Lung microvascular endothelial cell (primary cell): ENCODE measurements around the gene ITM2C. TPM values are rescaled to one million over a fixed set of nuclear protein-coding genes. Genes with fewer than 3 reads are reported as not detected.

Experiments used
- DNase-seq, 2 donors: peaks; one replicate each; pipeline versions ENCODE4 v3.0.0 to v3.0.0-alpha.2; 2010; ENCODE audit warnings: low read depth in 2 of 2
- total RNA-seq: library from RNA; depleted of rRNA; stranded (reverse); fragments of >200 nt; gene quantifications from 2 replicates; pipeline ENCODE4 v1.2.1, GENCODE V29; 2014

Gene ITM2C
- total RNA-seq, 1 donor from 2014 or later, result 91.7 TPM

DNA sequence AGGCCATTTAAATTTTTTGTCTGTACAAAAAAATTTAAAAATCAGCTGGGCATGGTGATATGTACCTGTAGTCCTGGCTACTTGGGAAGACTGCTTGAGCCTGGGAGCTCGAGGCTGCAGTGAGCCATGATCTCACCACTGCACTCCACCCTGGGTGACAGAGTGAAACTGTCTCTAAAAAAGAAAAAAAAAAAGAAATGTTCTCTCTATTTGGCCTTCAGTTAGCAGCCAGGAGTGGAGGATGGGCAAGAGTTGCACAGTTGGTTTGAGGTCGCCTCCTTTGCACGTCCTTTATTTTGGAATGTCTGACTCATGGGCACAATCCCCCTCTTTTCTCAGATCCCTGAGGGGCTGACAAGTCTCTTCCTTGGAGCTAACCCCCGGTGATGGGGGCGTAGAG is 26.3 kb downstream of the ITM2C start:
- DNase-seq, result no peak

DNA sequence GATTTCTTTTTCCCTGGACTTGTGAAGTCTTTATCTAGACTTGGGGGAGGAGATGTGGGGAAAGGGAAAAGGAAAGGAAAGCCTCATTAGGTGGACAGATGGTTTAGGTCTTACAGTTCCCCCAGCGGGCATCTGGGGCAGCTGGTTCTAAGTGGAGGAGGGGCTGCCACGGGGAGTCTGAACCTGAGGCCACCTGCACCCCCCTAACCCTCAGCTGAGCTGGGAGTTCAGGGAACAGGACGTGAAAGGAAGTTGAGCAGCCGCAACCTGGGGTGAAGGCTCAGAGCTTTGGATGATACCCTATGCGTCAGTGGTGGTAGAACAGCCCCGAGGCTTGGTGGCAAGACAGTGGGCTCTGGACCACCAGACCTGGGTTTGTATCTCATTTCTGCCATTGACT is 26.8 kb downstream of the ITM2C start:
- no peak for DNase-seq

DNA sequence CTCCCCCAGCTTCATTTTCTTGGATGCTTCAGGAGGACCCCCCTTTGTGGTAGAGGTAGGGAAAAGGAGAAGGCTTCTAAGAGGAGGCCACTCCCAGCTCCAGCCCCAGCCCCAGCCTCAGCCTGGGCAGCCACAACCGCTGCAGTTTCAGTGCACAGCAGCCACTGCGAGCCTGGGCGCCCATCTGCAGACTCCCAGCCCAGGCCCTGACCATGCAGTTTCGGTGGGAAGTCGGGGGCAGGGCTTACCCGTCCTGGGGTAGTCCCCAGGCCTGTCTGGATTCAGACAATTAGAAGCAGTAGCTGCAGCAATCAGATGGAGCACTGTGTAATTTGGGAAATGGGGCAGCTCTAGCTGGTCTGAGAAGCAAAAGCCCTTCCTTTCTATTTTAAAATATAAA is 28.6 kb downstream of the ITM2C start:
- no peak for DNase-seq

DNA sequence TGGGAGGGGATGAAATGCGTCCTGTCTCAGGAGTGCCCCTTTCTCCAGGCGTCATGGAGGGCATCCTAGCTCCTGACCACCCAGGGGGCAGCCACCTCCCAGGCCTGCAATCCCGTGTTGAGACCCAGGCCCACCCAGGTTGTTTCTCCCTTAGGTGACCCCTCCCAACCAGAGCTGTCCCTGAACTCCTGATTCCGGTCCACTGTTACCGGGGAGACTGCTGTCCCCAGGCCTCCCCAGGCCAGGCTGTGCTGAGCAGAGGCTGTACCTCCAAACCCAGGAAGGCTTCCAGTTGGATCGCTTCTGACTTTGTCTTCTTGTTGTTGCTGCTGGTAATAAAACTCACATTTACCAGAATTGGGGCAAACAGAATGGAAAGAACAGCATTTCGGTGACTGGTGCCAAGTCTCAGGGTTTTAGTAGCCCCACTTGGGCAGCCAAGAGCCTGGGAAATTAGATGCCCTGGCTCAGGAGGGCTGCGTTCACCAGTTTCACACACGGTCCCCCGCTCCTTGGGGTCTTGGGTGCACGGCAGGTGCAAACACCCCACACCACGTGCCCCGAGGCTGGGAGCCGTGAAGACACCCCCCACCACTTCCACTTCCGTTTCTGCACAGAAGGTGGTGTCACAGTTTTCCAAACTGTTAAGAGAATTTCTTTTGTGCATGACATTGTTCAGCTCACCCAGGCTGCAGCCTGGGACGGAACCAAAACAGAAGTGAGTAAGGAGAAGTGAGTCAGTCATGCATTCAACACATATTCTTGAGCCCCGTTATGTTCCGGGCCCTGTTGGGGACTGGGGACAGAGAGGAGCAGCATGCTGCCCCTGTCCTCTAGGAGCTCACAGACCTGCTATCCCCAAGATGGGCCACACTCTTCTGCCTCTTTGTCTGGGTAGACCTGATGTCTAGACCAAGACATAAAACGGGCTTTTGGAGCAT is 29.4 kb downstream of the ITM2C start:
- no peak for DNase-seq

DNA sequence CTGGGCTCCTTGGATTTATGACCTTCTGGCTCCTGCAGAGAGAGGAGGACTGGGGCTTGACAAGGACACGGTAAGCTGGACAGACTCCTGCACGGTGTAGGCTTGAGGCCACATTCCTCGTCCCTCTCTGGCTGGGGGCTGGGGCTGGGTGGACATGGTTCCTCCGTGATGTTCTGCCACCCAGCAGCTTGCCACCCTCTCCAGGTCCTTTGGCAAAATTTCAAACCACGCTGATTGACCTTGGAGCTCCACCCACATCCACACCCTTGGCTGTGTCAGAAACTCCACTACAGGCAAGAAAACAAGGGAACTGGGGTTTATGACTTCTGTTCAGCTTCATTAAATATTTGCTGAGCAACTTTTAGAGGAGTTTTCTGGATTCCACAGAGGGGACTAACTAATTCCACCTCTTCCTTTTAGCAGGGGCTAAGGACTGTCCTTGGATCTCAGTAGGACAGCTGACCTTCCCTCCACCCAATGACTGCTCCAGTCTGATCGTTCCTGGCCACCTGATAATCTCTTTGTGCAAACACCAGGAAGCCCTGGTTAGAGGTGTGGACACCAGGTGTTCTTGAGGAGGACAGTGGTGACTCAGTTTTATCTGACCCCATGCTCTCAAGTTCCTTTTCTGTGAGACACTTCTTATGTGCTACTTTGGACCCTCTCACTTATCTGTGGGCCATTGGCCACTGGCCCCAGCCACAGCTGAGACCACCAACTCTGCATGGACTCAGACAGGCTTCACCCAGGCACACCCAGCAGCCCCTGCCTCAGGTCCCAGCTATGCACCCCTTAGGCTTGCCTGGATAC is 31.0 kb downstream of the ITM2C start:
- no peak for DNase-seq

DNA sequence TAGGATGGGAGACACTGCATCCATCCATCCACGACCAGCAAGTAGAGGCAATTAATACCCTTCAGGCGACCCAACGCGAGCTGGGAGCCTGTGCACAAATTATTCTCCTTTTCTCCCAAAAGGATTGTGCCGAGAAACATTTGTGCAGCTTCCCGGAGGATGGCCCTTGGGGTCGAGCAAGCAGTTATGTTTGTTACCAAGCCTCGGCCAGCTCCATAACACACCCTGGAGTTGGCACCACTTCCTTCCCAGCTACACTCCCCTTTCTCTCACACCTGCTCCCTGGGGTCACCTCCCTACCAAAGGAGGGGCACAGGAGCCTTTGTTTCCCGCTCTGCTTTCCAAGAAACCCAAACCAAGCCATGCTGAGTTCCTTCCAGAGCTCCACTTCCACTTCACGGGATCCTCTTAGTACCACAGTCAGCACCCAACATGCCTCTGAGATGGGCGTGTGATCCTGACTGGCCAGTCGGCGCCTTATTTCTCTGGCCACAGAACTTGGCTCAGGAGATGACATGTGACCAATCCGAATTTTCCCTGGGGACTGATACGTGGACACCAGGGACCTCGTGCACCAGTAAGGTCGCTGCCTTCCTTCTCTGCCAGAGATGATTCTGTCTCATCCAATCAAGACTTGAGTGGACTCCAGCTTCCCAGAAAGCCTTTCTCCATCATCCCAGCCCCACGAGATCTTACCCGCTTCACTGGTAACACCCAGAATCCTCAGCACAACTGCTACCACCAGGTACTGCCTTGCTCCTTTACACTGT is 31.8 kb downstream of the ITM2C start:
- DNase-seq, result no peak

DNA sequence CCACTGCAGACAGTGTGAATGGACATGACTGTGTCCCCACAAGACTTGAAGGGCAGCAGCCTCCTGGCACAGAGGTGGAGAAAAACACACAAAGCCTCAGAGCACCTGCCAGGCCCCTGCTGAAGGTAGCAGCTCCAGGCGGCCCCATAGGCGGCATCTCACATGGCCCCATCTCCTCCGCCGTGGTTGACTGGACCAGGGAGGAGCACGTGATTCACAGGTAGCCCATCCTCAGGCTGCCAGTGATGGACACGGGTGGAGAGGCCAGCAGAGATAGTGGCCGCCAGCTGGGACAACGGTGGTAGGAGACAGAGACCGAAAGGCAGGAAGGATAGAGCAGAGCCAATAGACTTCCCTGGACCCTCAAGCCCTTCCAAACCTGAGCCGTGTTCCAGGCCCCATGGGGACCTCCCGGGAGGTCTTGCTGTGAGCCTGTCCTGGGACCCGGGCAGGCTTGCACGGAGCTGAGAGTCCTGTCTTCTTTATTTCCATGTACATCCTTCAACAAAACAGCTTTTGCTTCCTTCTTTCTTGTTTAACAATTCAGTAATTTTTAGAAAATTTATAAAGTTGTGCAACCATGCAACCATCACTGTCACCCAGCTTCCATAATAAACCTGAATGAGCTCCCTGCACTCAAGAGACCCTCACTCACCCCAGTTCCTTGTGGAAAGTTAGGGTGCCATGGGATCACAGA is 33.4 kb downstream of the ITM2C start:
- DNase-seq, result no peak

DNA sequence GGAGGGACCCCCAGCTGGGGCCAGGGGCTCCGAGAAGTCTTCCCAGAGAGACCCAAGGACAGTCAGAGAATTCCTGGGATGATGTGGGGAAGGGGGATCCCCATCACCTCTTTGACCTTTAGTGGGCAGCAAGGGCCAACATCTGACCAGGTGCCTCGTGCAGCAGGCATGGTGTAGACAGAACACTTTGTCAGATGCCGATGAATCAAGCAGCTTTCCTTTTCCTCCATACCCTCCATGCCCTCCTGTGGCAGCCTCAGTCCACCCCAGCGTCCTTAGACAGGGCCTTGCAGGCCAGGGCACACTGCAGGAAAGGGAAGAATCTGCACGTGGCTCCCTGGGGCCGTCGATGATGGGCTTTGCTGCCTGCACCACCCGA is 34.0 kb downstream of the ITM2C start:
- DNase-seq, result no peak

DNA sequence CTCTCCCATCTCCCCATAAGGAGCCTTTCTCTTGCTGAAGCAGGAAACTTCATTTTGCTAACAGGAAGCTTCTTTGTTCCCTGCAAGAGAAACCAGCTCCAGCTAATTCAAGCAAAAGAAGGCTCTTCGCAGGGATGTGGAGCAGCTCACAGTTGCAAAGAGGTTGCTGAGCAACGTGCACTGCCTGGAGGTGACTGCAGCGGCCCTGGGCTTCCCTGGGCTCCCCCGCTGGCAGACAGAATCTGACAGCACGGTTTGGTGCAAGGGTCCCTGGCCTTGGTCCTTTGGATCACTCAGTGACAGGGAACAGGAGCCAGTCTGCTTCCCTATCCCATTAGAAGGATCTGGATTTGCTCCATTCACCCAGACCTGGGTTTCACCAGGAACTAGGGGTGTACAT is 34.5 kb downstream of the ITM2C start:
- DNase-seq, result no peak

DNA sequence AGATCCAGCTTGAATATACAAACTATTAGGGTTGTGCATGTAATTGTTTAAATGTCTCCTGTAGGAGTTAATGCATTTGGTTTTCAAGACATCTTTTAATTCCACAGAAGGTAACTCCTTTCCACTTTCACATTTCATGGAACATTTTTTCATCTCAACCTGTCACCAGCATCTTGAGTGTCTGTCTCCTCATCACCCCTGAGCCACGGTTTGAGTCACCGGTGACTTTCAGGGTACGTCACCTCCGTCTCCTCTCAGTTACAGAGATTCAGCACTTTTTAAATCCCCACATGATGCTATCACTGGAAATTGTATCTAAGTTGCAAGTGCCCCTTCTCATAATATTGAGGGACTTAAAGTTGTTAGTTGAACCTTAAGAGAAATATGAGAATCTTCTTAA is 35.0 kb downstream of the ITM2C start:
- DNase-seq, result no peak

DNA sequence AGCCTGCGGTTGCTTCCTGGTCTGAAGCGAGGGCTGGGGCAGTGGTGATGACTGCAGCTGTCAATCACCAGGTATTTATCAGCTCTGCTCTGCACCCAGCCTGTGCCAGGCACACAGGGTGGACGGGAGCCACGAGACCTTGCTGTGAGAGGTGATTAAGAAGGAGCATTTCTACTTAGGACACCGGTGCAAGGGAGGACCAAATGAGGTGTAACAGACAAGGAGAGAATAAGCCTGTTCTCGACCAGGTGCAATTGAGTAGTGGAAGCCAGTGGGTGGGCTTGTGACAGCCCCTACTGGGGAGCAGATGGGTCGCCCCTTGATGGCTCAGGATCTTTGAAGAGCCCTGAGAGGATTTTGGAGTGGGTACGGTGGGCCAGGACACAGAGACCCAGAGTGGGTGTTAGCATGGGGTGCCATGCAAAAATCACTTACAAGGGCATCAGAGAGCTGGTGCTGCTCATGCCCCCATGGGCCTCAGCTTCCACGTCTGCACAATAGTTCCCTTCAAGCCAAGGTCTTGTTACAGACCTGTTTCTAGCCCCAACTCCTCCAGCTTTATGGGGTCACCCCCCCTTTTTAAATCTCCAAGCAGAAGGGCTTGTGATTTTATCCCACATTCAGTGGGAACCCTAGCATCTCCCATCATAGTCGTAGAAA is 35.7 kb downstream of the ITM2C start:
- no peak for DNase-seq

DNA sequence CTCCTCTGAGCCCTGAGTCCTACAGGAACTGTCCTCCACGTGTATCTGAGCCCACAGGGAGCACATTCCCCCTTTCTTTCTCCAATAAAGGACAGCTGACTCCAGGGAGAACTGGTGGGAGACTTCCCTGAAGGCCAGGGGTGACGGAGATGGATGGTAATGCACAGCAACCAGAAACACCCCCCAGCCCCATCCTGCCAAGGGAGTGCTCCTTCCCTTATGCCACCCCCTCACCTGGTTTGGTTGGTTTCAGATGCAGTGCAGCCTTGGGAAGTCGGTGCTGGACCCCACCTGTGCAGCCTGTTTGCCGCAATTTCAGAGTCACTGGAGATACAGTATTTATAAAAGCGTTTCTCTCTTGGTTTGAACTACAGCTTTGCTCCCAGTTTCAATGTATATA is 36.3 kb downstream of the ITM2C start:
- DNase-seq, result no peak

DNA sequence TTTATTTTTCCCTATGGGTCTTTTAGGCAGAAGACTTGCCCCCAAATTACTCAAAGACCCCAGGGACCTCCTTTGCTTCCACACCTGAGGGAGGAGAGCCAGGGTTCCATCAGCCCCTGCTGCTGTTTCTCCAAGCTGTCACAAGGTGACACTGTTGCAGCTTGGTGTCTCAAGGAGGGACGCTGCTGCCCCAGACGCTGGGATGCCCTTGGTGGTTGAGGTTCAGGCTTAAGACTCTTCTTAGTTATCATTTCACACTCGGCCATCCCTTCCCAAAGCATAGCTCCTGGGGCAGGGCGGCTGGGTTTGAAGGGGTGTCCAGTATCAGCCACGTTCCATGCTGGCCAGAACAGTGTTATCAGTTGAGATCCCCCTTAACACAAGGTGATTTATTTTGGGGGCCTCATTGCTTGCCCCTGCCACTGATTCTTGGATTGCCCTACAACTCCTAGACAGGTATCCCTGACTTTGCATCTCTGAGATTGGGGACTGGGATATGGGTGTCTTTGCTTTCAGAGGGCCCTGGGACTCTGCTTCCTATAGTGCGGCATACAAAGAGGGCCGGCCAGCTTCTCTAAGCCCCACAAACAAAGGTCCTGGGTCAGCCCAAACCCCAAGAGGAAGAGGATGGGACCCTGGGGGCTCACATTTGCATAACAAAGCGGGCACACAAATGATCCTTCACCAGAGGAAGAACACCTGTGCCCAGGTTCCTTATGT is 37.6 kb downstream of the ITM2C start:
- peak; percentile 14 to 70 for DNase-seq

DNA sequence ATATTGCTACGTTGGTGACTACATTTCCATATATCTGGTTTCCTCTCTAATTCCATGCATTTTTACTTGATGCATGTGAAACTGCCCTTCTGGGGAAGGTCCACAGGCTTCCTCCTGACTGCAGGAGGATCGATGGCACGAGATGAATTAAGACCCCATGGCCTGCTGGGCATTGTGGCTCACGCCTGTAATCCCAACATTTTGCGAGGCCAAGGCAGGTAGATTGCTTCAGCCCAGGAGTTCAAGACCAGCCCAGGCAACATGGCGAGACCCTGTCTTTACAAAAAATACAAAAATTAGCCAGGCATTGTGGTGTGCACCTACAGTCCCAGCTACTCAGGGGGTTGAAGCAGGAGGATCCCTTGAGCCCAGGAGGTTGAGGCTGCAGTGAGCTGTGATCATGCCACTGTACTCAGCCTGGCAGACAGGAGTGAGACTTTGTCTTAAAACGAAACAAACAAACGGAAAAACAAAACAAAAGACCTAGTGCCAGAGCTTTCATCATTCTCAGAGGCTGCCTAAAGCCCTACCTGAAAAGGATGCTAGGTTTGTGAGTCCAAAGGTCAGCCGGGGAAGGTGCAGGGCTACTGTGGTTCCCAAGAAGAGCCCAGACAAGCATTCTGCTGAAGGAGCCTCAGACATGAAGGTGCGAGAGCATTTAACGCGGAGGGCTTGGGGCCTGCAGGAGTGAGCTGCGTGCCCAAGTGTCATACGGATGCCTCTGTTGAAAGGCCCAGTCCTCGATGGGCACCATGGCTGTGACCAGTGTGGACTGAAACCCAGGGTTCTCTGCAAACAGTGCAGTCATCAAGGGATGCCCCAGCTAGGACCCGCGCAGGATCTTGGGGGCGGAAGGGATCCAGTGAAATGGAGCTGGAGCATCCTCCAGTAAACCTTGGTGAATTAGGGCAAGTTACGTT is 38.7 kb downstream of the ITM2C start:
- no peak for DNase-seq

DNA sequence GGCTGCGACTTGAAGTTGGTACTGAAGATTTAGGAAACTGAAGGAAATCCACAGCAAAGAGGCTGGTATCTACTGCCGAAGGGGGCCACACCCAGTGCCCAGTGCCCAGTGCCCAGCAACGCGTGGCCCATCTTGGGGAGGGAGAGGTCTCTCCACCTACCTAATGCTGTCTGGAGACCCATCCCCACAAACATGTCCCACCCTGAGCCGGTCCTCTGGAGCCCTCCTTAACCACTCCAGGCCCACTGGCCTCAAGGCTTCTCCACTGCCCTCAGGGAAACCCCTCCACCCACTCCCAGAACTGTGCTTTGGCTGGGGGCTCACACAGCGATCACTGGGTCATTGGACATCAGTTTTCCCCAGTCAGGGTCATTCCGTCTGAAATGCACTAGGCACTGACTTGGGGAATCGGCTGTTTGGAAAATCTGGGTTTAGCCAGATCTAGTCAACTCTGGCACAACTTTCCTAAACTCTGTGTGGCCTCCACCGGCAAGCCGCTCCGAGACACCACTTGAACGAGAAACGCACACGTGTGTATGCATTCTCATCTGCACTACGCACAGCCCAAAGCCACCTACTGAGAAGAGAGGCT is 40.2 kb downstream of the ITM2C start:
- no peak for DNase-seq

DNA sequence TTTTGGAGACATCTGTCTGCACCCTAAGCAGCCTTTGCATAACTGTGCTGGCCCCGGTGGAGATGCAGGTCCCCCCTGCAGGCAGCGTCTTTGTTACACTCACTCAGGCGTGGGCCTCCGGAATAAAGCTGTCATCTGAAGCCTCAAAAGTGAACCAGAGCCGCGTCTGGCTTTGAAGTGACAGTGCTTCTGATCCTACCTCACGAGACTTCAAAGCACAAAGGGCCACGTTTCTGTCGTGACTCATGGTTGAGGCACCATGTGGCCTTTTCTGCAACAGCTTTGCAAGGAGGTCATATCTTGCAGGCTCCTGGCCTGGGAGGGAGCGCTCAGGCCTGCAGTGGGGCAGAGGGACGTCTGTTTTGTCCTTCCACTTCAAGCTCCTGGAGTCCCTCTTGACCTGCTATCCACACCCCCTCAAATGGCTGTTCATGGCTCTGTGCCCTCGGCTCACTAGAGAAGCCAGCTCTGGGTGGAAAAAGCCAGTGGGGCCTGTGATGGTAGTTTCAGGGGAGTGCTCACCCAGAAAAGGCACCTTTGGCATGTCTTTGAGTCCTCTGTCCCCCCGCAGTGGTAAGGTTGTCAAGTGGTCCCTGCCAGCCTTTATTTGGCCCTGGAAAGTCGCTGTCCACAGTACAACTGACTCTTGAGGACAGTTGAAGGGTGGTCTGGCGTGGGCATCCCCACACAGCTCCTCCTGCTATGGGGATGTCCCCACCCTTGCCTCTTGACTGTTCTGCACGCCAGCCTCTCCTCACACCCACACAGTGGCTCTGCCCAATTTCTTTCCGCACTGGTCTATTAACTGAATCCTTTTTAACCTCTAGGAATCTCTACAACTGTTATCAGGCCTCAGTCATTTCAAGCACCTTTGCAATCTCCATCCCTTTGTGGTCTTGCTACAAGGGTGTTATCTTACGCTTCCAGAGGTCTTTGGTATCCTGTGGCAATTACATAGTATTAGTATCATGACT is 41.0 kb downstream of the ITM2C start:
- DNase-seq, result no peak

DNA sequence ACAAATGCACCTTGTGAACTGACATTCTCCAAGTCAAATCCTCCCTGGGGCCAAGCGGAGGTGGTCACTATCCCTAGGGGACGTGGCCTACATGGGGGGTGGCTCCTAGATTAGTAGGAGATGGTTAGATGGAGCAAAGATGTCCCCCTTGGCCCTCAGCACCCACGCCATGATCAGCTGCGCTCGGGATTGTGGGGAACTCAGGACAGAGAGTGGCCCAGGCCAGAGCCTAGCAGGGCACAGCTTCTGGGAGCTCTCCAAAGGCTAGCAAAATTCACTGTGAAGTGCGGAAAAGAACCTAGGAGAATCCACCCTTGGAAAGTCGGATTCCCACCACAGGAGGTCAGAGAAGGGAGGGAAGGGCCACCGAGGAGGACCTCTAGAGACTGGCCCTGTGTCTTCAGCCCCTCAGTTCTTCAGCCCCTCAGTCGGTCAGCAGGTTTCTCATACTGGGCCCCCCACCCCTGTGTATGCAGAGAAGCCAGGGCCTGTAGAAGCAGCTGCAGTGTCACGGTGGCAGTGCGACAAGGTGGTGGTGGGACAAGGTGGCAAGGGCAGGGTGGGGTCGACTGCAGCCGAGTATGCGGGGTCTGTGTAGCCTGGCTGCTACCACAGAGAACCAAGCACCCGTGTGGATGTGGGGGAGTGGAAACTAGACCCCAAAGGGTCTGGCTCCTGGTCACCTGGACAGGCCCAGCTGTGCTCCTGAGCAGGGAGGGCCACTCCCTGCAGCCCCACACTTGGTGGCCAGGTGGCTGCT is 41.9 kb downstream of the ITM2C start:
- no peak for DNase-seq
